HepG2 (cell line): Measurements from ENCODE around the gene PLIN3. TPM values are rescaled to one million over a fixed set of nuclear protein-coding genes. Genes with fewer than 3 reads are reported as not detected.
A peak's percentile ranks its signal among the peaks of the same experiment; 100 is the strongest.

Experiments used
- ATAC-seq: fragments of 200-7000 bp; cut with Tn5 transposase; 3 replicates; pipeline ENCODE4 v1.9.1; 2020; ENCODE audit warnings: mild to moderate bottlenecking, moderate library complexity
- BruUV-seq: library from RNA; stranded (reverse); fragments of 400-500 nt; replicated peaks from 2 replicates; lab custom pipeline; 2021; lab: Mats Ljungman, UMichigan
- CTCF ChIA-PET: fragments of 300-600 bp; formaldehyde crosslinking; extraction: SDS; loops from one replicate; lab custom pipeline; 2021; ENCODE audit warnings: low total read pairs, inconsistent platforms, low intra/inter-chr PET ratio; lab: Yijun Ruan, JAX
- POLR2A ChIA-PET: fragments of 350-600 bp; sonication (Branson Sonifier 250); formaldehyde crosslinking; loops from one replicate; lab custom pipeline; 2020; ENCODE audit warnings: antibody characterized with exemption, inconsistent platforms; lab: Yijun Ruan, JAX
- DNase-seq: peaks from one replicate; pipeline ENCODE4 v3.0.0-alpha.2; 2015; ENCODE audit warnings: low spot score
- FAIRE-seq: peaks from 3 replicates; lab custom pipeline; 2011; peaks lifted over from hg19 to GRCh38; lab: Jason Lieb, UNC
- H2AFZ ChIP-seq: one replicate; pipeline ENCODE4 v1.6.1; 2011; ENCODE audit warnings: low read length, inconsistent platforms
- H3K27ac ChIP-seq: fragments of 300-600 bp; 3 replicates; pipeline ENCODE4 v1.8.0; 2011; ENCODE audit warnings: mixed run types, mild to moderate bottlenecking, mixed read lengths, low read length, inconsistent platforms; ENCODE audit not compliant: insufficient read depth; ENCODE audit errors: extremely low read length
- H3K27me3 ChIP-seq, 2 experiments: fragments of 200-600 bp in 1 of 2; 2 replicates in 1 of 2; 3 replicates in 1 of 2; pipeline versions ENCODE4 v1.6.0 to v1.8.0; 2011; ENCODE audit warnings: low read length in 2 of 2, mild to moderate bottlenecking in 2 of 2, moderate library complexity in 2 of 2, inconsistent platforms in 1 of 2; ENCODE audit not compliant: insufficient read depth in 2 of 2, control insufficient read depth in 1 of 2
- H3K36me3 ChIP-seq, 2 experiments: fragments of 200-600 bp in 1 of 2; replicated peaks in 1 of 2; 2 replicates in 1 of 2; 3 replicates in 1 of 2; pipeline versions ENCODE4 v1.5.1 to v1.8.0; 2011; ENCODE audit warnings: low read length in 2 of 2, inconsistent platforms in 1 of 2; ENCODE audit not compliant: insufficient read depth in 2 of 2, control insufficient read depth in 1 of 2
- H3K4me1 ChIP-seq: 2 replicates; pipeline ENCODE4 v1.5.1; 2012; ENCODE audit warnings: low read length, inconsistent platforms; ENCODE audit not compliant: insufficient read depth
- H3K4me2 ChIP-seq: 2 replicates; pipeline ENCODE4 v1.6.0; 2011; ENCODE audit warnings: low read depth, low read length, inconsistent platforms
- H3K4me3 ChIP-seq, 3 experiments: fragments of 200-600 bp in 1 of 3; sonication (generic), shearing (Covaris generic) in 1 of 3; replicated peaks in 1 of 3; 2 replicates each; pipeline ENCODE4 v1.5.1; 2011 to 2016; ENCODE audit warnings: low read length in 3 of 3, inconsistent platforms in 2 of 3, low read depth in 2 of 3, mild to moderate bottlenecking in 2 of 3, control low read depth in 1 of 3, mixed read lengths in 1 of 3; ENCODE audit not compliant: insufficient read depth in 1 of 3
- H3K79me2 ChIP-seq: one replicate; pipeline ENCODE4 v1.6.1; 2011; ENCODE audit warnings: low read length, inconsistent platforms; ENCODE audit not compliant: insufficient read depth
- H3K9ac ChIP-seq: 2 replicates; pipeline ENCODE4 v1.6.0; 2011; ENCODE audit warnings: mild to moderate bottlenecking, low read depth, low read length, inconsistent platforms; ENCODE audit not compliant: insufficient read depth
- H3K9me3 ChIP-seq: 2 replicates; pipeline ENCODE4 v1.5.1; 2012; ENCODE audit warnings: mild to moderate bottlenecking, low read length
- H4K20me1 ChIP-seq: 2 replicates; pipeline ENCODE4 v1.6.0; 2011; ENCODE audit warnings: inconsistent platforms, mild to moderate bottlenecking, low read length, moderate library complexity; ENCODE audit not compliant: insufficient read depth
- AGO2 ChIP-seq: fragments of 200-400 bp; formaldehyde crosslinking; optimal IDR thresholded peaks from 2 replicates; pipeline ENCODE3; 2017; ENCODE audit warnings: mild to moderate bottlenecking, low read depth, low read length, moderate library complexity
- ARHGAP35 ChIP-seq: sonication (generic); formaldehyde crosslinking; IDR thresholded peaks from 2 replicates; pipeline ENCODE4 v1.9.0; 2022; ENCODE audit warnings: mild to moderate bottlenecking, inconsistent platforms, moderate library complexity, missing genetic modification reagents, borderline replicate concordance
- ARNT ChIP-seq: fragments of 450-650 bp; IDR thresholded peaks from 2 replicates; pipeline ENCODE4 v1.6.1; 2017
- BORCS8-MEF2B ChIP-seq: sonication (generic); formaldehyde crosslinking; IDR thresholded peaks from 2 replicates; pipeline ENCODE4 v1.8.0; 2022; ENCODE audit warnings: mild to moderate bottlenecking, missing genetic modification reagents
- ETV6 ChIP-seq: sonication (generic); formaldehyde crosslinking; conservative IDR thresholded peaks from 2 replicates; pipeline ENCODE4 v1.4.0; 2020; ENCODE audit warnings: missing genetic modification reagents
- FOXA1 ChIP-seq, 2 experiments: fragments of 450-650 bp in 1 of 2; sonication (generic) in 1 of 2; formaldehyde crosslinking in 1 of 2; IDR thresholded peaks; 2 replicates each; pipeline versions ENCODE4 v1.4.0 to v1.6.1; 2016 to 2020; ENCODE audit warnings: missing genetic modification reagents in 1 of 2
- HIC2 ChIP-seq: sonication (generic); formaldehyde crosslinking; IDR thresholded peaks from 2 replicates; pipeline ENCODE4 v1.9.0; 2022; ENCODE audit warnings: low read depth, missing genetic modification reagents
- HNF1B ChIP-seq: sonication (generic); formaldehyde crosslinking; IDR thresholded peaks from 2 replicates; pipeline ENCODE4 v1.5.1; 2020; ENCODE audit warnings: mild to moderate bottlenecking, moderate library complexity, missing genetic modification reagents
- NRL ChIP-seq: sonication (generic); formaldehyde crosslinking; IDR thresholded peaks from 2 replicates; pipeline ENCODE4 v1.5.0; 2020; ENCODE audit warnings: missing genetic modification reagents, mild to moderate bottlenecking, moderate library complexity, borderline replicate concordance
- TEAD3 ChIP-seq: optimal IDR thresholded peaks from 2 replicates; pipeline ENCODE3; 2016; ENCODE audit warnings: borderline replicate concordance
- ZBTB4 ChIP-seq: sonication (generic); formaldehyde crosslinking; IDR thresholded peaks from 2 replicates; pipeline ENCODE4 v1.4.0; 2020; ENCODE audit warnings: missing genetic modification reagents, mild to moderate bottlenecking, borderline replicate concordance
- ZNF615 ChIP-seq: sonication (generic); formaldehyde crosslinking; IDR thresholded peaks from 2 replicates; pipeline ENCODE4 v1.5.0; 2020; ENCODE audit warnings: mild to moderate bottlenecking, missing genetic modification reagents, borderline replicate concordance
- ZNF724P ChIP-seq: sonication (generic); formaldehyde crosslinking; IDR thresholded peaks from 2 replicates; pipeline ENCODE4 v1.8.0; 2022; ENCODE audit warnings: missing genetic modification reagents, borderline replicate concordance
- ZNF788 ChIP-seq: sonication (generic); formaldehyde crosslinking; IDR thresholded peaks from 2 replicates; pipeline ENCODE4 v1.5.0; 2020; ENCODE audit warnings: mild to moderate bottlenecking, missing genetic modification reagents, borderline replicate concordance
- WGBS: methylation state at CpG from one replicate; pipeline ENCODE4 v1.1.6; 2017; ENCODE audit warnings: low lambda C conversion rate; 5-methylcytosine and 5-hydroxymethylcytosine counted together
- in situ Hi-C: cut with HindIII; loops from 2 replicates; pipeline ENCODE4 v1.10.0; 2017; ENCODE audit warnings: low pct_unique_long_range_greater_than_20kb; ENCODE audit not compliant: extremely low pct_ligation_motif_present
- intact Hi-C: fragments of 100-400 bp; cut with micrococcal nuclease; formaldehyde crosslinking; loops from one replicate; pipeline ENCODE4 v1.10.0; 2022; ENCODE audit not compliant: unreplicated experiment
- polyA plus RNA-seq, 8 experiments: library from polyadenylated mRNA; depleted of rRNA in 3 of 8; stranded (reverse) in 7 of 8; unstranded in 1 of 8; fragments of >200 nt; fragmentation: Illumina TruSeq in 4 of 8; extraction: Trizol in 4 of 8; gene quantifications; 2 replicates each; pipeline versions ENCODE4 v1.2.1 to v1.2.3, GENCODE V29; 2011 to 2016; ENCODE audit warnings: low read depth in 4 of 8, missing spikeins in 1 of 8, mixed read lengths in 1 of 8; ENCODE audit not compliant: insufficient read depth in 1 of 8
- total RNA-seq, 5 experiments: library from RNA; depleted of rRNA; stranded (reverse); fragments of >200 nt; fragmentation: Illumina TruSeq; extraction: Trizol; gene quantifications; 2 replicates each; pipeline ENCODE4 v1.2.3, GENCODE V29; 2016; ENCODE audit warnings: low read depth in 1 of 5
- TF ChIP-seq, protein P1 (sequence below): sonication (generic); formaldehyde crosslinking; IDR thresholded peaks from 2 replicates; pipeline ENCODE4 v1.5.0; 2020; ENCODE audit warnings: missing genetic modification reagents

Gene PLIN3
- total and polyA plus RNA-seq, 2 of the 13 experiments (the other 11 are each of a cell fraction or from before 2014, with no cell fraction given): 49.3 to 57.9 TPM

DNA sequence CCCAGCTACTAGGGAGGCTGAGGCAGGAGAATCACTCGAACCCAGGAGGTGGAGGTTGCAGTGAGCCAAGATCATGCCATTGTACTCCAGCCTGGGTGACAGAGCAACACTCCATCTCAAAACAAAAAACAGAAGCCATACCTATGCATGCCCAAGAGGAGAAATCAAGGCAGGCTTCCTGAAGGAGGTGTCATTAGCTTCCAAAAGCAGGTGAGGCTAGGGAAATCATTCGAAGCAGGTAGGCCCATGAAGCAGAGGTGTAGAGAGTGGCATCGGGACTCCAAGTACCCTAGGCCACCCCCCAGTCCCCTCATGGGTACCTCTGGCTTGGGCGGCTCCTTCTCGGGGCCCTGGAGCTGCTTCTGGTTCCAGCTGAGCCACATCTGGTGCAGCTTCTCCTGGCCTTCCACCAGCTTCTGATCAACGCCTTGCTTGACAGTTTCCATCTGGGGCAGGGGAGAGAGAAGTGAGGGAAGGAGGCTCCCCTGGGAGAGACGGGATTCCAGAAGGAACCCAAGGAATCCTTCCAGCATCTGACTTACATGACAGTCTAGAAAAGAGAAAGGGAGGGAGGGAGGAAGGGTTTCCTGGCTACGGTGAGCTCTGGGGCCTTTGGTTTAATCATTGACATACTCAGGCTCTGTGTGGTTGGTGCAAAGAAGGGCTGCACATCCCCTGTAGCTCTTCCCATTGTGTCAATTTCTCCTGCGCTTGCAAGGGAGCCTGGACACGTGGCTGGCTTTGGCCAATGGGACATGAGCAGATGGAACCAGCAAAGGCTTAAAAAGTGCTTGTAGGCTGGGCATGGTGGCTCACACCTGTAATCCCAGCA is 22.9 kb downstream of the PLIN3 start:
- CTCF ChIA-PET: no interaction called here
- Histone ChIP-seq H3K4me3 (no peak overlapping the region), H2AFZ (no peak overlapping the region), H3K27me3 (no peaks in the 10 kb centered on the region), H4K20me1 (no peaks in the 10 kb centered on the region), H3K4me1 (peaks cover 47% of the 10 kb centered on the region), H3K27ac (peak overlapping the region; percentile 11), H3K36me3 (peaks cover 15 to 36% of the 10 kb centered on the region in 2 experiments; a peak in 4 of 5 replicates), H3K9me3 (no peaks in the 10 kb centered on the region), H3K4me2 (0 out of 2 replicates have a peak overlapping the region, but pooled peaks have one; percentile 20), H3K79me2 (no peaks in the 10 kb centered on the region), H3K9ac (no peak overlapping the region)
- ATAC-seq: peak; percentile 89
- POLR2A ChIA-PET: interaction anchor here (0.6 to 1.3 kb wide), 6 partner anchors 11 to 52 kb away, joined by 3 to 7 read pairs (median 3); partner anchors contain the start of genes PLIN3 and TICAM1
- no TSS peak for BruUV-seq
- intact Hi-C loops: no loop called here
- DNase-seq: peak; percentile 75
- in situ Hi-C loops: no loop called here
- WGBS: 68% methylated on average over 10 of the region's 10 CpGs
- FAIRE-seq: peak; percentile 70
- TF ChIP-seq TEAD3 (CRISPR knock-in tag): no peak
- TF ChIP-seq AGO2: no peak
- no peak for TF ChIP-seq ARHGAP35
- no peak for TF ChIP-seq ZBTB4
- TF ChIP-seq, protein P1, sequence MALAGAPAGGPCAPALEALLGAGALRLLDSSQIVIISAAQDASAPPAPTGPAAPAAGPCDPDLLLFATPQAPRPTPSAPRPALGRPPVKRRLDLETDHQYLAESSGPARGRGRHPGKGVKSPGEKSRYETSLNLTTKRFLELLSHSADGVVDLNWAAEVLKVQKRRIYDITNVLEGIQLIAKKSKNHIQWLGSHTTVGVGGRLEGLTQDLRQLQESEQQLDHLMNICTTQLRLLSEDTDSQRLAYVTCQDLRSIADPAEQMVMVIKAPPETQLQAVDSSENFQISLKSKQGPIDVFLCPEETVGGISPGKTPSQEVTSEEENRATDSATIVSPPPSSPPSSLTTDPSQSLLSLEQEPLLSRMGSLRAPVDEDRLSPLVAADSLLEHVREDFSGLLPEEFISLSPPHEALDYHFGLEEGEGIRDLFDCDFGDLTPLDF: no peak
- TF ChIP-seq FOXA1 (IDR thresholded peaks at IDR 0.05): no peak
- no peak for TF ChIP-seq FOXA1 (CRISPR knock-in tag; IDR thresholded peaks at IDR 0.05)
- no peak for TF ChIP-seq NRL (CRISPR knock-in tag)
- peak; percentile 93 for TF ChIP-seq HNF1B (CRISPR knock-in tag)
- TF ChIP-seq ARNT: no peak
- TF ChIP-seq ZNF724P: no peak
- no peak for TF ChIP-seq ZNF615 (CRISPR knock-in tag)
- TF ChIP-seq ZNF788 (CRISPR knock-in tag): no peak
- TF ChIP-seq BORCS8-MEF2B (CRISPR knock-in tag): no peak
- TF ChIP-seq HIC2 (CRISPR knock-in tag): no peak
- no peak for TF ChIP-seq ETV6 (CRISPR knock-in tag)
